ENCODE data around the gene AKAP8L. TPM values are rescaled to one million over a fixed set of nuclear protein-coding genes. Genes with fewer than 3 reads are reported as not detected.

Gene AKAP8L
- total and polyA plus RNA-seq, 10 of the 15 experiments (the other 5 are each of a cell fraction or from before 2014, with no cell fraction given), result 0.66 to 64.3 (median 40.0) TPM

- Histone ChIP-seq H3K4me1 (ENCODE audit: control insufficient read depth, insufficient read depth, low read length) (peaks cover 10% of the 10 kb centered on the region), H3K36me3 (ENCODE audit: control insufficient read depth in 2 of 2, insufficient read depth in 2 of 2, low read length in 1 of 2) (peaks cover 0 to 2% of the 10 kb centered on the region in 2 experiments; a peak in 3 of 4 replicates), H3K4me3 (peak overlapping the region; percentile 94; the same call in 1 of the 2 replicates), H3K9ac (ENCODE audit: control insufficient read depth, insufficient read depth, low read length) (no peak overlapping the region), H3K27ac (ENCODE audit: control insufficient read depth, insufficient read depth) (no peak overlapping the region), H2AFZ (ENCODE audit: control insufficient read depth, low read depth, low read length) (peak overlapping the region; percentile 47; the same call in 1 of the 2 replicates), H3K9me3 (replicated peaks; ENCODE audit: control insufficient read depth, insufficient read depth, low read length) (no peaks in the 10 kb centered on the region), H3K4me2 (ENCODE audit: control insufficient read depth, insufficient read depth) (peak overlapping the region; percentile 86; the same call in 1 of the 2 replicates), H3K27me3 (replicated peaks in 1 of 2; ENCODE audit: control insufficient read depth in 2 of 2, insufficient read depth in 2 of 2, low read length in 1 of 2) (no peaks in the 10 kb centered on the region), H4K20me1 (ENCODE audit: control insufficient read depth, insufficient read depth) (no peaks in the 10 kb centered on the region; the same call in 1 of the 2 replicates), H3K79me2 (ENCODE audit: control insufficient read depth, insufficient read depth, low read length) (peaks cover 32% of the 10 kb centered on the region)
- intact Hi-C loops (cut with micrococcal nuclease; ENCODE audit: unreplicated experiment), result loop anchor here (2.0 to 5.0 kb wide), 2 partner anchors 15 to 124 kb away; partner anchors contain the start of gene AKAP8L
- CTCF ChIA-PET, result interaction anchor here (1.3 to 3.6 kb wide), 2 partner anchors 14 to 54 kb away, joined by 4 to 20 read pairs; partner anchors contain the start of genes AKAP8 and AKAP8L
- in situ Hi-C loops (cut with MboI), result no loop called here
- no TSS peak for BruUV-seq (replicated peaks)
- POLR2A ChIA-PET, result interaction anchor here (0.7 to 1.7 kb wide), 5 partner anchors 13 to 54 kb away, joined by 3 to 9 read pairs (median 5); partner anchors contain the start of genes AKAP8 and AKAP8L
- ATAC-seq (peak; percentile 4; the same call in 2 of the 3 replicates), FAIRE-seq (no peak), DNase-seq (ENCODE audit: low read depth, low spot score) (no peak)
- WGBS (ENCODE audit: insufficient coverage, insufficient replicate concordance, low lambda C conversion rate, missing lambda C conversion rate), result 55% methylated on average over 8 of the region's 8 CpGs
- SMC1A ChIA-PET (ENCODE audit: uncharacterized antibody, unreplicated experiment), result interaction anchor here (0.5 to 1.2 kb wide), 3 partner anchors 14 to 568 kb away, joined by 3 to 6 read pairs (median 4); partner anchors contain the start of gene AKAP8L
- RAD21 ChIA-PET (ENCODE audit: unreplicated experiment), result interaction anchor here (0.8 to 2.5 kb wide), 2 partner anchors 14 to 34 kb away, joined by 3 to 14 read pairs; partner anchors contain the start of gene AKAP8L
- TF ChIP-seq STAT1 (conservative IDR thresholded peaks at IDR 0.05), result no peak
- no peak for TF ChIP-seq DPF2 (IDR thresholded peaks at IDR 0.05)
- TF ChIP-seq TCF12 (IDR thresholded peaks at IDR 0.05; ENCODE audit: low read depth, low read length), result no peak
- no peak for TF ChIP-seq SPI1 (IDR thresholded peaks at IDR 0.05; ENCODE audit: borderline replicate concordance, insufficient read depth, low read depth, low read length)
- TF ChIP-seq ATF2 (IDR thresholded peaks at IDR 0.05; ENCODE audit: low read length), result no peak
- TF ChIP-seq CREM (IDR thresholded peaks at IDR 0.05; ENCODE audit: low read depth), result no peak
- no peak for TF ChIP-seq CHD2 (IDR thresholded peaks at IDR 0.05; ENCODE audit: borderline replicate concordance, low read depth, low read length)
- no peak for TF ChIP-seq RELB (IDR thresholded peaks at IDR 0.05; ENCODE audit: low read depth)
- no peak for TF ChIP-seq NKRF (conservative IDR thresholded peaks at IDR 0.05)
- no peak for TF ChIP-seq ETV6 (conservative IDR thresholded peaks at IDR 0.05 in 1 of 2, IDR thresholded peaks at IDR 0.05 in 1 of 2; ENCODE audit: borderline replicate concordance in 1 of 2, low read depth in 1 of 2)
- TF ChIP-seq CEBPZ (IDR thresholded peaks at IDR 0.05; ENCODE audit: low read depth, low read length), result no peak
- TF ChIP-seq NR2F1 (conservative IDR thresholded peaks at IDR 0.05), result no peak
- TF ChIP-seq MTA3 (IDR thresholded peaks at IDR 0.05; ENCODE audit: borderline replicate concordance, low read length), result no peak
Measured at GRCh38 chr19:15433519-15434069, 14.8 kb upstream of the AKAP8L start.
